Activated CD8-positive, alpha-beta memory T cell treated with anti-CD3 and anti-CD28 coated beads for 4 hours (primary cell): ENCODE data around the gene GNPTAB.
A peak's percentile ranks its signal among the peaks of the same experiment; 100 is the strongest.
"Not testable (repeated sequence)": the region's sequence is repeated elsewhere in the genome, so short reads cannot be mapped to it uniquely, and the experiment has no call there.

ENCODE experiments used
- DNase-seq, 2 donors: peaks; one replicate each; pipeline ENCODE4 v3.0.0-alpha.2; 2020; ENCODE audit warnings: low read depth in 2 of 2

The GNPTAB gene

GRCh38 chr12:101830367-101831325 lies at the start of gene GNPTAB:
Gene GNPTAB, minus strand, starts transcription at chr12:101830959. Its CDS starts 284 bp downstream, at chr12:101830675.
- DNase-seq = peak; percentile 90 to 91

- no peak for DNase-seq
These were observed 47.6 kb upstream of the GNPTAB start for GRCh38 chr12:101878243-101878821.

- DNase-seq = no peak
These were observed 47.1 kb upstream of the GNPTAB start for GRCh38 chr12:101877806-101878242.

- peak; percentile 56 to 58 for DNase-seq
These were observed 46.4 kb upstream of the GNPTAB start, which contains the start of gene DRAM1 for GRCh38 chr12:101876861-101877805. Gene DRAM1, plus strand, starts transcription at chr12:101877580. Its CDS starts 210 bp downstream, at chr12:101877790.

- DNase-seq = no peak
These were observed 45.6 kb upstream of the GNPTAB start for GRCh38 chr12:101876322-101876860.

- no peak for DNase-seq
These were observed 44.4 kb upstream of the GNPTAB start for GRCh38 chr12:101875162-101875561.

- DNase-seq = no peak
These were observed 40.2 kb upstream of the GNPTAB start for GRCh38 chr12:101870925-101871324.

- DNase-seq = not testable (repeated sequence)
These were observed 36.9 kb upstream of the GNPTAB start for GRCh38 chr12:101867619-101868018.

GRCh38 chr12:101866615-101867373 lies 36.0 kb upstream of the GNPTAB start:
- no peak for DNase-seq

- no peak for DNase-seq
These were observed 33.2 kb upstream of the GNPTAB start for GRCh38 chr12:101863981-101864380.

GRCh38 chr12:101862245-101862644 lies 31.5 kb upstream of the GNPTAB start:
- DNase-seq = no peak

GRCh38 chr12:101861688-101862087 lies 30.9 kb upstream of the GNPTAB start:
- not testable (repeated sequence) for DNase-seq

GRCh38 chr12:101859664-101860607 lies 29.2 kb upstream of the GNPTAB start:
- no peak for DNase-seq

- DNase-seq = no peak
These were observed 27.6 kb upstream of the GNPTAB start for GRCh38 chr12:101858361-101858760.

- DNase-seq = no peak
These were observed 26.3 kb upstream of the GNPTAB start for GRCh38 chr12:101857043-101857558.

GRCh38 chr12:101856614-101857013 lies 25.9 kb upstream of the GNPTAB start:
- DNase-seq = not testable (repeated sequence)

- DNase-seq = no peak
These were observed 25.2 kb upstream of the GNPTAB start for GRCh38 chr12:101855976-101856375.

GRCh38 chr12:101855364-101855884 lies 24.7 kb upstream of the GNPTAB start:
- DNase-seq = no peak

- DNase-seq = no peak
These were observed 24.0 kb upstream of the GNPTAB start for GRCh38 chr12:101854747-101855146.
